Tibial nerve (tissue), 4 donors: Measurements from ENCODE around the gene SOS1. TPM values are rescaled to one million over a fixed set of nuclear protein-coding genes. Genes with fewer than 3 reads are reported as not detected.

Experiments used
- DNase-seq, 2 donors: peaks; one replicate each; pipeline ENCODE4 v3.0.0-alpha.2; 2019; ENCODE audit warnings: low spot score in 2 of 2
- H3K27ac ChIP-seq, 4 donors: fragments of 200-600 bp; sonication (generic) in 3 of 4; one replicate each; pipeline ENCODE4 v1.5.1; 2017 to 2019; ENCODE audit warnings: mild to moderate bottlenecking in 1 of 4
- H3K27me3 ChIP-seq, 2 donors: fragments of 200-600 bp; sonication (generic) in 1 of 2; one replicate each; pipeline versions ENCODE4 v1.5.1 to v1.6.0; 2017 to 2019
- H3K36me3 ChIP-seq, 3 donors: fragments of 200-600 bp; sonication (generic); one replicate each; pipeline ENCODE4 v1.5.1; 2018 to 2019
- H3K4me1 ChIP-seq, 4 donors: fragments of 200-600 bp; sonication (generic) in 3 of 4; one replicate each; pipeline ENCODE4 v1.5.1; 2017 to 2019
- H3K4me3 ChIP-seq, 4 donors: fragments of 200-600 bp; sonication (generic) in 3 of 4; one replicate each; pipeline ENCODE4 v1.5.1; 2017 to 2019; ENCODE audit warnings: mild to moderate bottlenecking in 1 of 4, moderate library complexity in 1 of 4
- H3K9me3 ChIP-seq, 4 donors: fragments of 200-600 bp; sonication (generic) in 3 of 4; one replicate each; pipeline ENCODE4 v1.5.1; 2017 to 2019
- EP300 ChIP-seq, 2 donors: sonication (generic); formaldehyde crosslinking; IDR thresholded peaks; one replicate each; pipeline ENCODE4 v1.6.1; 2017; ENCODE audit warnings: antibody characterized with exemption in 2 of 2, mild to moderate bottlenecking in 1 of 2
- POLR2A ChIP-seq, 2 donors: fragments of 450-650 bp; IDR thresholded peaks; one replicate each; pipeline ENCODE4 v1.6.1; 2017; ENCODE audit warnings: antibody characterized with exemption in 2 of 2, mild to moderate bottlenecking in 2 of 2, moderate library complexity in 2 of 2
- WGBS, 2 donors: methylation state at CpG; one replicate each; pipeline ENCODE4 v1.1.5; 2018; 5-methylcytosine and 5-hydroxymethylcytosine counted together
- small RNA-seq: library from RNA; depleted of rRNA; stranded (forward); fragments of <200 nt; gene quantifications from one replicate; pipeline ENCODE3, GENCODE V24; 2016
- total RNA-seq, 4 donors: library from RNA; depleted of rRNA; stranded (reverse); fragments of >200 nt; gene quantifications; one replicate each; pipeline ENCODE4 v1.1.0, GENCODE V29; 2016
- TF ChIP-seq, protein P1 (sequence below), 5 experiments: fragments of 200-600 bp in 3 of 5; fragments of 450-650 bp in 2 of 5; sonication (generic) in 3 of 5; IDR thresholded peaks; one replicate each; pipeline ENCODE4 v1.5.1; 2016 to 2019; ENCODE audit warnings: antibody characterized with exemption in 5 of 5, mild to moderate bottlenecking in 3 of 5, moderate library complexity in 2 of 5

Gene SOS1
- total RNA-seq, 4 donors from 2014 or later: 18.6 to 27.3 (median 23.4) TPM

DNA sequence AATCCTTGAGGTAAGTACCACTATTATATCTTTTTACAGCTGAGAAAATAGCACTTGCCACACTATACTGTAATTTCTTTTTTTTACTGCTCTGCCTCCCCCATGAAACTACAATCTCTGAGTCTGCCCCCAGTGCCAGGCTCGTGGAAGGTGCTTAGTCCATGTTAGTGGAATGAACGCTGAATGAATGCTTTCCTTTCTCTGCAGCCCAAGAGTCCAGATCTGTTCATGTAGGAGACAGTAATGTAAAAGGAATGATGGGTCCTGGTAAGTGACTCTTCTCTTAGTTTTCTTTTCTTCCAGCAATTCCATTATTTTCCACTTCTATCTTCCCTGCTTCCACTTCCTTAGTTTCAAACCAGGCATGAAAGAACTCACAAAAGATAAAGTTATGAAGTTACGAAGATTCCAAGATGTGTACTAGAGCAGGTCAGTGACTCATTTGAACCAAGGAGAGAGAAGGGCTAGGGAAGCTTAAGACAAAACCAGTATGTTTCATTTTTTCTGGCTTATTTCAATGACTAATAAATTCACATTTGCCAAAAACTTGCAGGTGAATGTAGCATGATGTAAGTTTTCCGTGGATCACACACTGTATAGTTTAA, 185.2 kb downstream of the SOS1 start:
- H3K36me3 ChIP-seq: peaks cover 0 to 15% (median 0%) of the 10 kb centered on the region in 3 donors
- no peaks in the 10 kb centered on the region for H3K4me1 ChIP-seq
- no peaks in the 10 kb centered on the region for H3K9me3 ChIP-seq
- TF ChIP-seq POLR2A (IDR thresholded peaks at IDR 0.05) (no peak), EP300 (IDR thresholded peaks at IDR 0.05) (no peak)
- TF ChIP-seq, protein P1, sequence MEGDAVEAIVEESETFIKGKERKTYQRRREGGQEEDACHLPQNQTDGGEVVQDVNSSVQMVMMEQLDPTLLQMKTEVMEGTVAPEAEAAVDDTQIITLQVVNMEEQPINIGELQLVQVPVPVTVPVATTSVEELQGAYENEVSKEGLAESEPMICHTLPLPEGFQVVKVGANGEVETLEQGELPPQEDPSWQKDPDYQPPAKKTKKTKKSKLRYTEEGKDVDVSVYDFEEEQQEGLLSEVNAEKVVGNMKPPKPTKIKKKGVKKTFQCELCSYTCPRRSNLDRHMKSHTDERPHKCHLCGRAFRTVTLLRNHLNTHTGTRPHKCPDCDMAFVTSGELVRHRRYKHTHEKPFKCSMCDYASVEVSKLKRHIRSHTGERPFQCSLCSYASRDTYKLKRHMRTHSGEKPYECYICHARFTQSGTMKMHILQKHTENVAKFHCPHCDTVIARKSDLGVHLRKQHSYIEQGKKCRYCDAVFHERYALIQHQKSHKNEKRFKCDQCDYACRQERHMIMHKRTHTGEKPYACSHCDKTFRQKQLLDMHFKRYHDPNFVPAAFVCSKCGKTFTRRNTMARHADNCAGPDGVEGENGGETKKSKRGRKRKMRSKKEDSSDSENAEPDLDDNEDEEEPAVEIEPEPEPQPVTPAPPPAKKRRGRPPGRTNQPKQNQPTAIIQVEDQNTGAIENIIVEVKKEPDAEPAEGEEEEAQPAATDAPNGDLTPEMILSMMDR (IDR thresholded peaks at IDR 0.05): no peak
- WGBS, 2 donors: 75 to 80% methylated on average over 4 of the region's 4 CpGs
- H3K27me3 ChIP-seq: no peaks in the 10 kb centered on the region
- no peak for DNase-seq
- no peak overlapping the region for H3K27ac ChIP-seq
- no peak overlapping the region for H3K4me3 ChIP-seq

DNA sequence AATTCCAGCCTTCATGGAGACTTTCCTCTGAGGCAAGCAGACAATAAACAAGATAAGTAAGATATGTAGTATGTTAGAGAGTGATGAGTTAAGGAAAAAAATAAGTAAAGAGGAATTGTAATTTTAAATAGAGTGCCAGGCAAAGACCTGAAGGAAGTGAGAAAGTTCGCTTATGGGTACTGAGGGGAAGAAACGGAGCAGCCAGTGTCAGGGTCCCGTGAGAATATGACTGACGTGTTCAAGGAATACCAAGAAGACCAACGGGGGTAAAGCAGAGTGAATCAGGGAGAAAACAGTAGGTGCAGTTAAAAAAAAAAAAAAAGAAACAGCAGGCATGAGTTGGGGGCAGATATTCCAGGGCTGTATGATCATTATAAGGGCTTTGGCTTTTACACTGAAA, 186.1 kb downstream of the SOS1 start:
- H3K4me3 ChIP-seq: no peak overlapping the region
- peaks cover 0 to 15% (median 0%) of the 10 kb centered on the region in 3 donors for H3K36me3 ChIP-seq
- no peaks in the 10 kb centered on the region for H3K4me1 ChIP-seq
- H3K27me3 ChIP-seq: no peaks in the 10 kb centered on the region
- DNase-seq: no peak
- TF ChIP-seq, protein P1 (IDR thresholded peaks at IDR 0.05): no peak
- TF ChIP-seq POLR2A (IDR thresholded peaks at IDR 0.05) (no peak), EP300 (IDR thresholded peaks at IDR 0.05) (no peak)
- no peak overlapping the region for H3K27ac ChIP-seq
- 65 to 69% methylated on average over 5 of the region's 5 CpGs for WGBS, 2 donors
- H3K9me3 ChIP-seq: no peaks in the 10 kb centered on the region

DNA sequence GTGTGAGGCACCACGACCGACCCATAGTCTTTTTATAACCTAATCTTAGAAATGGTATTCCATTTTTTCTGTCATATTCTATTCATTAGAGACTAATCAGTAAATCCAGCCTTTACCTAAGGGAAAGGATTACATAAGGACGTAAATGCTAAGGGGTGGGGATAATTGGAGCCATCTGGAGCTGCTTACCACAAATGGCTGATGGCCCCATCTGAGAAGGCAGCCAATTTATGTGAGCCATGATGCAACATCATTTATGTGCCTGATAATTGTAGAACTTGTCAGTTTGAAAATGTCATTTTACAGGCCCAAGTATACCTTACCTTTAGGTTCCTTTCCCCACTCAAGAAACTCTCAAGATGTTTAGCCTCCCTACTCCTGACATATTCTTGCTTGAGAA, 187.2 kb downstream of the SOS1 start:
- H3K9me3 ChIP-seq: no peaks in the 10 kb centered on the region
- peaks cover 0 to 15% (median 0%) of the 10 kb centered on the region in 3 donors for H3K36me3 ChIP-seq
- H3K27ac ChIP-seq: no peak overlapping the region
- no peaks in the 10 kb centered on the region for H3K4me1 ChIP-seq
- H3K27me3 ChIP-seq: no peaks in the 10 kb centered on the region
- 65 to 66% methylated on average over 3 of the region's 3 CpGs for WGBS, 2 donors
- no peak for TF ChIP-seq POLR2A (IDR thresholded peaks at IDR 0.05)
- TF ChIP-seq, protein P1 (IDR thresholded peaks at IDR 0.05): no peak
- H3K4me3 ChIP-seq: no peak overlapping the region
- no peak for DNase-seq

DNA sequence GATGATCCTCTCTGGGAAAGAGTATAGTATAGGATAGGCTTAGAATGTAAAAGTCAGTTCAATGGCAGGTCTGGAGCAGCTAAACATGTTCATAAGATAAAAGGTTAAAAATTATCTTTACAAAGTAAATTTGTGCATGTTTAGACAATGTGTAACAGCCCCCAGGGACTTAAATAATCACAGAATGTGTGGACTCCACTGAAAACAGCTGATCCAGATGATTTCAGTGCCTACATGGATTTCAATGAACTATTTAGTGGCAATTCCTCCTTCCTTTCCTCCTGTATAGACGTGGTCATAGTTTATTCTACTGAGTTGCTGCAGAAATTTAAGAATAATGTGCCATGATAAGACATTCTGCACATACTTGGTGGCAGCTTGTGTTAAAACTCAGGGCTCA, 188.3 kb downstream of the SOS1 start:
- WGBS, 2 donors: 60 to 70% methylated on average over 1 of the region's 1 CpG
- no peaks in the 10 kb centered on the region for H3K4me1 ChIP-seq
- DNase-seq: no peak
- H3K27me3 ChIP-seq: no peaks in the 10 kb centered on the region
- TF ChIP-seq EP300 (IDR thresholded peaks at IDR 0.05) (no peak), POLR2A (IDR thresholded peaks at IDR 0.05) (no peak)
- TF ChIP-seq, protein P1 (IDR thresholded peaks at IDR 0.05): no peak
- no peaks in the 10 kb centered on the region for H3K9me3 ChIP-seq
- no peak overlapping the region for H3K4me3 ChIP-seq
- H3K36me3 ChIP-seq: peaks cover 0 to 6% (median 0%) of the 10 kb centered on the region in 3 donors
- H3K27ac ChIP-seq: no peak overlapping the region

Small RNAs within 50 kb of the gene (small RNA-seq; reads per million reads assigned to genes)
- gene HSPE1P13 (not detected), gene RF00019 (not detected), gene RN7SL96P (not detected), gene RNU6-198P (not detected)

Other genes starting within 250 kb of the SOS1 start
- gene DHX57, start 245.1 kb downstream of the SOS1 start, total RNA-seq: 10 to 100 TPM; 11.1 to 22.0 (median 13.4) TPM
- gene MORN2, start 245.1 kb downstream of the SOS1 start, total RNA-seq: 10 to 100 TPM in 2 of 4 donors, 1 to 10 TPM in 2; 6.1 to 17.2 (median 10.3) TPM
- 1 to 10 TPM; 2.5 to 9.3 (median 4.1) TPM for gene ARHGEF33, start 231.2 kb downstream of the SOS1 start, total RNA-seq
- gene CDKL4, start 122.9 kb upstream of the SOS1 start, total RNA-seq: under 1 TPM in 2 of 4 donors, not detected in 2; 0.22 to 0.42 TPM